Muscle layer of duodenum (tissue), 2 donors: ENCODE measurements around the gene NEURL4.
A peak's percentile ranks its signal among the peaks of the same experiment; 100 is the strongest.
"Not testable (repeated sequence)": the region's sequence is repeated elsewhere in the genome, so short reads cannot be mapped to it uniquely, and the experiment has no call there.

Experiments used
- H3K27ac ChIP-seq: one replicate; pipeline ENCODE4 v1.7.0; 2013; ENCODE audit warnings: mild to moderate bottlenecking, low read length
- H3K27me3 ChIP-seq: one replicate; pipeline ENCODE4 v1.7.0; 2013; ENCODE audit warnings: low read depth, mild to moderate bottlenecking, control low read depth, low read length
- H3K36me3 ChIP-seq, 2 donors: one replicate each; pipeline ENCODE4 v1.7.0; 2013; ENCODE audit warnings: low read length in 2 of 2, control low read depth in 1 of 2, mild to moderate bottlenecking in 1 of 2; ENCODE audit not compliant: insufficient read depth in 2 of 2, control insufficient read depth in 1 of 2
- H3K4me1 ChIP-seq, 2 donors: one replicate each; pipeline ENCODE4 v1.7.0; 2013; ENCODE audit warnings: low read length in 2 of 2, mild to moderate bottlenecking in 2 of 2, control low read depth in 1 of 2, moderate library complexity in 1 of 2; ENCODE audit not compliant: insufficient read depth in 2 of 2, control insufficient read depth in 1 of 2
- H3K4me3 ChIP-seq, 2 donors: one replicate each; pipeline ENCODE4 v1.7.0; 2013; ENCODE audit warnings: low read length in 2 of 2, low read depth in 1 of 2, mild to moderate bottlenecking in 1 of 2
- H3K9me3 ChIP-seq, 2 donors: one replicate each; pipeline ENCODE4 v1.7.0; 2013; ENCODE audit warnings: low read length in 2 of 2, control low read depth in 1 of 2, mild to moderate bottlenecking in 1 of 2; ENCODE audit not compliant: control insufficient read depth in 1 of 2
- donor health status: healthy.

Gene NEURL4

DNA sequence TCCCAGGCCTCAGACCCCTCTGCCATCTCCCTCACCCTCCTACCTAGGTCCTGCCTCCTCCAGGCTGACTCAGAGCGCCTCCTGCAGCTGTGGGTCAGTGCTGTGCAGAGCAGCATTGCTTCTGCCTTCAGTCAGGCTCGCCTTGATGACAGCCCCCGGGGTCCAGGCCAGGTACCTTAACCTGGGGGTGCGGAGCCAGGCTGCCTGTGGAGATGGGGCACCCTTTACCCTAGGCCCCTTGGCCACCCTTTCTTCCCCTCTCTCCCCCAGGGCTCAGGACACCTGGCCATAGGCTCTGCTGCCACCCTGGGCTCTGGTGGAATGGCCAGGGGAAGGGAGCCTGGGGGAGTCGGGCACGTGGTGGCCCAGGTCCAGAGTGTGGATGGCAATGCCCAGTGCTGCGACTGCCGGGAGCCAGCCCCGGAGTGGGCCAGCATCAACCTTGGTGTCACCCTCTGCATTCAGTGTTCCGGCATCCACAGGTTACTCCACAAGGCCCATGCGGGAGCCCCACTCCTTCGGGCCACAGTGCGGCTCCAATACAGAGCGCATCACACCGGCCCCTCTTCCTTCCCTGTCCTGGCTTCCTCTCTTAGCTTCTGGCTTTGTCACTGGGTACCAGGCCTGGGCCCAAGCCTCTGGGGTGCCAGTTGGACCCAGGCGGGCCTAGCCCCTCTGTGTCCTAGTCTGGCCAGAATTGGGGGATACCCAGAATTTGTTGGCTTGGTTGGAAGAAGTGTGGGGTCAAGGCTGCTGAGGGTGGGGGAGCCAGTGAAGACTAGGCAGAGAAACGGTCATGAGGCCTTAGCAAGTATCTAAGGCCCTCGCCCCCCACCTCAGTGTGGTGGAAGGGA, 17.9 kb upstream of the NEURL4 start:
- Histone ChIP-seq H3K36me3 (peaks cover 0 to 6% of the 10 kb centered on the region in 2 donors), H3K9me3 (no peaks in the 10 kb centered on the region), H3K27me3 (no peaks in the 10 kb centered on the region), H3K4me1 (peaks cover 5 to 23% of the 10 kb centered on the region in 2 donors), H3K4me3 (no peak overlapping the region), H3K27ac (no peak overlapping the region)

DNA sequence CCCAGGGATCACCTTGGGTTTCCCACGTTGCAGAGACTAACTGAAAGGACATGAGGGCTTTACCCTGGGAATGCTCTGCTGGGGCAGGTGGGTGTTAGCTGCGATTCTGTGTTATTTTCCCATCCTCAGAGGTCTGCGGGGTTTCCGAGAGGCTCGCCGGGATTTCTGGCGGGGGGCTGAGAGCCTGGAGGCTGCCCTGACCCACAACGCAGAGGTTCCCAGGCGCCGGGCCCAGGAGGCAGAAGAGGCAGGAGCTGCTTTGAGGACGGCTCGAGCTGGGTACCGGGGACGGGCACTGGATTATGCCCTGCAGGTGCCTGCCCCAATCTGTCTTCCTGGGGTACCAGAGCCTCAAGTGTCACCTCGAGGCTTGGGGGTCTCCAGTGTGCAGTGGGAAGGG, 14.1 kb upstream of the NEURL4 start:
- Histone ChIP-seq H3K36me3 (no peaks in the 10 kb centered on the region), H3K27ac (no peak overlapping the region), H3K4me3 (no peak overlapping the region), H3K9me3 (no peaks in the 10 kb centered on the region), H3K27me3 (peaks cover 4% of the 10 kb centered on the region), H3K4me1 (peaks cover 0 to 2% of the 10 kb centered on the region in 2 donors)

DNA sequence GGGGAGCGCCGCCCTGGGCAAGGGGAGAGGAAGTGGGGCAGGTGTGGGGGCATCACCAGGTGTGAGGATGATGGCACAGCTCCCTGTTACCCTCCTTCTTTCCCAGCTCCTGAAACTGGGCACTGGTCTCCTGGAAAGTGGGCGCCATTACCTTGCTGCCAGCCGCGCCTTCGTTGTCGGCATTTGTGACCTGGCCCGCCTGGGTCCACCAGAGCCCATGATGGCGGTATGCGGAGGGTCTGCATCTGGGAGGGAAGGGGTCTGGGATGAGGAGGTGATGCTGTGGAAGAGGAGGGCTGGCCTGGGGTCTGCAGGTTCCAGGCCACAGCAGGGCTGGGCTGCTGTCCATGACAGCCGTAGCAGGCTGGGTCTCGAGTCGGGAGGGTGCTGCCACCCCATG, 12.7 kb upstream of the NEURL4 start:
- Histone ChIP-seq H3K4me3 (no peak overlapping the region), H3K9me3 (no peaks in the 10 kb centered on the region), H3K36me3 (no peaks in the 10 kb centered on the region), H3K27me3 (peaks cover 4% of the 10 kb centered on the region), H3K4me1 (no peaks in the 10 kb centered on the region), H3K27ac (no peak overlapping the region)

DNA sequence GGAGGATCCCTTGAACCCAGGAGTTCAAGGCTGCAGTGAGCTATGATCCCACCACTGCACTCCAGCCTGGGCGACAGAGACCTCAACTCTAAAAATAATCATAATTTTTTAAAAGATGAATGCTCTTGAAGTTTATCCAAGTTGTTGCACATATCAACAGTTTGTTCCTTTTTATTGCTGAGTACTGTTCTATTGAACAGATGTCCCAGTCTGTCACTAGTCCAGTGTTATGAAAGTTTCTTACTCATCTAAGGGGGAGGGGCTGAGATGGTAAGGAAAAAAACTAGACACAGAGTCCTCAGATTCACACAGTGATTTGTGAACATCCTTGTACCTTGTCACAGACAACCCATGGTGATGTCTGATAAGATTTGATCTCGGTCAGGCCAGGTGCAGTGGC, 11.0 kb upstream of the NEURL4 start:
- no peaks in the 10 kb centered on the region for H3K4me1 ChIP-seq
- H3K4me3 ChIP-seq = no peak overlapping the region
- no peaks in the 10 kb centered on the region for H3K36me3 ChIP-seq
- H3K27ac ChIP-seq = no peak overlapping the region
- H3K9me3 ChIP-seq = no peaks in the 10 kb centered on the region
- H3K27me3 ChIP-seq = peaks cover 4% of the 10 kb centered on the region

DNA sequence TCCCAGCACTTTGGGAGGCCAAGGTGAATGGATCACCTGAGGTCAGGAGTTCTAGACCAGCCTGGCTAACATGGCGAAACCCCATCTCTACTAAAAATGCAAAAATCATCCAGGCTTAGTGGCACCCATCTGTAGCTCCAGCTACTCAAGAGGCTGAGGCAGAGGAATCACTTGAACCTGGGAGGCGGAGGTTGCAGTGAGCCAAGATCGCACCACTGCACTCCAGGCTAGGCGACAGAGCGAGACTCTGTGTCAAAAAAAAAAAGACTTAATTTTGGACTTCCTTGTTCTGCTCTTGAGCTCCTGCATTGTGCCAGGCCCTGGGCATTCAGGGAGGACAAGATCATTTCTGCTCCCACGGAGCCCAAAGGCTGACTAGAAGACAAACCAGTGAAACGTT, 8.5 kb upstream of the NEURL4 start:
- H3K4me3 ChIP-seq, H3K27me3 ChIP-seq, H3K4me1 ChIP-seq, H3K9me3 ChIP-seq, H3K36me3 ChIP-seq, H3K27ac ChIP-seq: not testable (repeated sequence)

DNA sequence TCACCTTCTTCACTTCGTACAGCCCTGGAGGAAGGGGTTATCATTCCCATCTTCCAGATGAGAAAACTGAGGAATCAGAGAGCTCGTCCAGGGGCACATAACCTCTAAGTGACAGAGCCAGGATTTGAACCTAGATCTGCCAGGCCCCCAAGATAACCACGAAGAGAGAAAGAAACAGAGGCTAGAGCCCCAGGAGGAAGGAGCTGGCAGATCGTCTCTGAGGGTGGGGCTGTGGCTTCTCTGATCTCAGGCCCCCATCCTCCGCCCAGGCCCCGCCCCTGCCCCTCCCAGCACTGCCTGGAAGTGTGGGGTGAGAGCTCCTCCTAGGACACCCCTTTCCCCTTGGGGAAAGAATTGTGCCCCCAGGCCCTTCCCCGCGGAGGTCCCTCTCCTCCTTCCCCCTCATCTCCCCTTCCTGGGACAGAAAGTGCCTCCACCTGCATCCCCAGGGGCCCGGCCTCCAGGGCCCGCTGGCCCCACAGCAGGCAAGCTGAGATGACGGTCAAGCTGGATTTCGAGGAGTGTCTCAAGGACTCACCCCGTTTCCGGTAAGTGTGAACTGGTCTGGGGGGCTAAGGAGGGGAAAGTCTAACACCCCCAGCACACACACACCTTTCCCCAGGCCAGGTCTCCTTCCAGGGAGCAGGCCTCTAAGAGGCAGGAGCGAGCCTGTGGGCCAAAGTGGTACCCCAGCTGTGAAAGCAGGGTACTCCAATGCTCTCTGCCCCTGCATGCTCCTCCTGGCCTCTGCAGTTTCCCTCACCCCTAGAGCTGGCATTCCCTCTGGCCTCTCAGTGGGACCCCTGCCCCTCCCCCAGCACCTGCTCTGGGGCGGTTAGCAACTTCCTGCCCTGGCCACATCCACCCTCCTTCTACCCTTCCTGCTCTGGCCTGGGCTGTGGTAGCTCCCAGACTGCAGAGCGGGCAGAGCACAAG, 7.4 kb upstream of the NEURL4 start, which contains the start of gene ACAP1:
TSS of gene ACAP1 (plus strand) at position 290 of the 936 bp plus-strand sequence. CDS start at position 496, 206 bp downstream.
- no peak within 1 kb of the TSS for H3K27ac ChIP-seq
- peak within 1 kb of the TSS; percentile 37 to 42 for H3K4me3 ChIP-seq
- H3K4me1 ChIP-seq = no peaks in the 10 kb centered on the region
- no peaks in the 10 kb centered on the region for H3K9me3 ChIP-seq
- H3K27me3 ChIP-seq = peaks cover 4% of the 10 kb centered on the region
- no peaks in the 10 kb centered on the region for H3K36me3 ChIP-seq

DNA sequence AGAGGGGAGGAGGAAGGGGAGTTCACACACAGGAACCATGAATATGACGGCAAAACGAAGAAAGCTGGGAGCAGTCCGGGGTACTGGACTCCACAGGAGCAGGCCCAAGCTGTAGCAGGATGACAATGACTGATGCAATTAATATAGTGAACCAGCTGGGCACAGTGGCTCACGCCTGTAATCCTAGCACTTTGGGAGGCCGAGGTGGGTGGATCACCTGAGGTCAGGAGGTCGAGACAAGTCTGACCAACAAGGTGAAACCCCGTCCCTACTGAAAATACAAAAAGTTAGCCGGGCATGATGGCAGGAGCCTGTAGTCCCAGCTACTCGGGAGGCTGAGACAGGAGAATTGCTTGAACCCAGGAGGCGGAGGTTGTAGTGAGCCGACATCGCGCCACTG, 6.6 kb upstream of the NEURL4 start:
- H3K36me3 ChIP-seq, H3K4me3 ChIP-seq, H3K9me3 ChIP-seq, H3K27ac ChIP-seq, H3K27me3 ChIP-seq, H3K4me1 ChIP-seq: not testable (repeated sequence)

DNA sequence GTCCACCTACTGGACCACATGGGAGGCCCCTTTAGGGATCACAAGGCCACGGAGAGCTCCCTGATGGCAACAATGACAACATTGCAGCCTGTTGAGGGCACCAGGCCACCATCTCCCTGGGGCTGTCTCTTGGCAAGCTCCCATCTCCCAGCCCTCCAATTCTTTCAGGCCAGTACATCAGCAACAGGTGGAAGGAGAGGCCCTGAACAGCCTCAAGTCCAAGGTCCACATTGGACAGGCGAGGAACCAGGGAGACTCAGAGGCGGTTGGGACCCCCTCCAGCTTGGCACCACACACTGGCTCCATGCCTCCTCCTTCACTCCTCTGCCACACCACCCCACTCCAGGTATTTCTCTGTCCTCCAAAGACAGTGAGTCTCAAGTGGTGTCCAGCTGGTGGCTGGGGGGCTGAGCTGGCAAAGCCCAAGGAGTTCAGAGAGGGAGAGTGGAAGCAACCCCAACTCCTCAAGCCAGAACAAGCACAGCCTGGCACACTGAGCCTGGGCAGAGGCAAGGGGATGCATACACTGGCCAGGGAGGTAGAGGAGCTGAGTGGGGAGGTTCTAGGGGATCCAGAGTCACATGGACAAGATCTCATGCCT, 5.9 kb upstream of the NEURL4 start:
- no peaks in the 10 kb centered on the region for H3K36me3 ChIP-seq
- no peak overlapping the region for H3K4me3 ChIP-seq
- H3K27me3 ChIP-seq = peaks cover 2% of the 10 kb centered on the region
- peaks cover 0 to 7% of the 10 kb centered on the region in 2 donors for H3K4me1 ChIP-seq
- H3K9me3 ChIP-seq = no peaks in the 10 kb centered on the region
- H3K27ac ChIP-seq = no peak overlapping the region

DNA sequence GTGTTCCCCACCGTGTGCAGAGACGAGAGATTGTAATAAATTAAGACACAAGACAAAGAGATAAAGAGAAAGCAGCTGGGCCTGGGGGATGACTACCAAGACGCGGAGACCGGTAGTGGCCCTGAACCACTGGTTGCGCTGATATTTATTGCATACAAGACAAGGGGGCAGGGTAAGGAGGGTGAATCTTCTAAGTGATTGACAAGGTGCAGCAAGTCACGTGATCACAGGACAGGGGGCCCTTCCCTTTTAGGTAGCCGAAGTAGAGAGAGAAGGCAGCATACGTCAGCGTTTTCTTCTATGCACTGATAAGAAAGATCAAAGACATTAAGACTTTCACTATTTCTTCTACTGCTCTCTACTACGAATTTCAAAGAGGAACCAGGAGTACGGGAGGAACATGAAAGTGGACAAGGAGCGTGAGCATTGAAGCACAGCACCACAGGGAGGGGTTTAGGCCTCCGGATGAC, 3.5 kb upstream of the NEURL4 start:
- H3K4me1 ChIP-seq = peaks cover 8 to 20% of the 10 kb centered on the region in 2 donors
- not testable (repeated sequence) for H3K4me3 ChIP-seq, H3K27me3 ChIP-seq, H3K36me3 ChIP-seq, H3K9me3 ChIP-seq, H3K27ac ChIP-seq

DNA sequence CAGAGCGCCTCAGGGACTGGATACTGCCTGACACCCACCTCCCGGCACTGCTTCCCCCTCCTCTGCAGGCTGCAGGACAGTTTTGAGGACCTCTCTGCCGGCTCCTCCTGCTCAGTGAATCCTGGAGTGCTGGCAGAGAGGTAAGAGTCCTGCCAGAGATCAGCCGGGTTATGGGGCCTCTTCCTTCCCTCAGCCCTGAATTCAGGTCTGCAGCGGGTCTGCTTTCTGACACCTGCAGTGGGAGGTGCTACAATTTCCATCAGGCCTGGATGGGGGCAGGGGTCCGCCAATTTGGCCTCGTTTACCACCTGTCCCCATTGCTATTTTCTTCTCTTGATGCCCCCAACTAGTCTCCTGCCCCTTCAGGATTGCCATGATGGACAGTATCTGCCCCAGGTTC, 3.0 kb upstream of the NEURL4 start:
- Histone ChIP-seq H3K9me3 (no peaks in the 10 kb centered on the region), H3K36me3 (no peaks in the 10 kb centered on the region), H3K4me1 (peaks cover 8 to 20% of the 10 kb centered on the region in 2 donors), H3K4me3 (no peak overlapping the region), H3K27me3 (no peaks in the 10 kb centered on the region), H3K27ac (no peak overlapping the region)

DNA sequence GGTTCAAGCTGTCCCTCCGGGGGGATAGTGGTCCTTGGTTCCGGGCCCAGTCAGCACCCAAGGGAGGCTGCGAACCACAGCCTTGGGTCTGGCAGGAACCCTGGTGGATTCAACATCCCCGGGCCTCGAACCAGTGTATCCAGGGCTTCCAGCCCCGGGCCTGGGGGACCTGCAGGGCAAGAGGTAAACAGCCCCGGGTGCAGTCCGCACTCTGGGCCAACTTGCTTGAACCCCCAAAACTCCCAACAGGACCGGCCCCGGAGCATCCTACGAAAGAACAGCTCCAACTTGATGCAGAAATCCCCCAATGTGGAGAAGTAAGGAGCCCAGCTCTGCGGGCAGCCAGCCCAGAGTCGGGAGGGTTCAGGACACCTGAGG, 1.5 kb upstream of the NEURL4 start:
- Histone ChIP-seq H3K9me3 (no peaks in the 10 kb centered on the region), H3K27me3 (no peaks in the 10 kb centered on the region), H3K36me3 (peaks cover 9 to 10% of the 10 kb centered on the region in 2 donors), H3K27ac (no peak overlapping the region), H3K4me3 (peak overlapping the region; percentile 88 to 93), H3K4me1 (peaks cover 8 to 20% of the 10 kb centered on the region in 2 donors)
